ENCODE data around the gene E2F3.

GRCh38 chr6:20538131-20538662 is 136.5 kb downstream of the E2F3 start:
- no peak for TF ChIP-seq CTCF (IDR thresholded peaks at IDR 0.05)
- no peak for TF ChIP-seq POLR2A (IDR thresholded peaks at IDR 0.05)

All from adrenal gland (tissue), 5 donors.